ENCODE results near the gene CST7. TPM values are rescaled to one million over a fixed set of nuclear protein-coding genes. Genes with fewer than 3 reads are reported as not detected.

The CST7 gene
- total RNA-seq, 2 donors from 2014 or later, result 5.4 to 10.9 TPM

GRCh38 chr20:24933266-24933908 lies 15.7 kb upstream of the CST7 start:
- H3K27ac ChIP-seq, result no peak overlapping the region

GRCh38 chr20:24934101-24934661 lies 14.9 kb upstream of the CST7 start:
- no peaks in the 10 kb centered on the region for H3K4me1 ChIP-seq (ENCODE audit: control insufficient read depth in 1 of 2, low read depth in 2 of 2)
- no peak for ATAC-seq (ENCODE audit: insufficient number of reproducible peaks, low FRiP score, low read depth)

More at GRCh38 chr20:24933266-24933908, 15.7 kb upstream of the CST7 start:
- Histone ChIP-seq H3K36me3 (no peaks in the 10 kb centered on the region), H3K27me3 (replicated peaks; ENCODE audit: insufficient read depth) (no peaks in the 10 kb centered on the region), H3K4me3 (no peak overlapping the region), H3K9me3 (no peaks in the 10 kb centered on the region), H3K4me1 (ENCODE audit: control insufficient read depth in 1 of 2, low read depth in 2 of 2) (no peaks in the 10 kb centered on the region)
- ATAC-seq (ENCODE audit: insufficient number of reproducible peaks, low FRiP score, low read depth), result no peak
- TF ChIP-seq CTCF (IDR thresholded peaks at IDR 0.05), result no peak
- no peak for DNase-seq (ENCODE audit: low spot score)

GRCh38 chr20:24934716-24935115 lies 14.4 kb upstream of the CST7 start:
- no peak for DNase-seq (ENCODE audit: low spot score)
- Histone ChIP-seq H3K27me3 (replicated peaks; ENCODE audit: insufficient read depth) (no peaks in the 10 kb centered on the region), H3K4me1 (ENCODE audit: control insufficient read depth in 1 of 2, low read depth in 2 of 2) (no peaks in the 10 kb centered on the region), H3K4me3 (no peak overlapping the region), H3K27ac (no peak overlapping the region), H3K36me3 (no peaks in the 10 kb centered on the region), H3K9me3 (no peaks in the 10 kb centered on the region)
- no peak for ATAC-seq (ENCODE audit: insufficient number of reproducible peaks, low FRiP score, low read depth)
- TF ChIP-seq CTCF (IDR thresholded peaks at IDR 0.05), result no peak

More at GRCh38 chr20:24934101-24934661, 14.9 kb upstream of the CST7 start:
- Histone ChIP-seq H3K4me3 (no peak overlapping the region), H3K36me3 (no peaks in the 10 kb centered on the region), H3K27ac (no peak overlapping the region), H3K27me3 (replicated peaks; ENCODE audit: insufficient read depth) (no peaks in the 10 kb centered on the region), H3K9me3 (no peaks in the 10 kb centered on the region)
- DNase-seq (ENCODE audit: low spot score), result no peak
- TF ChIP-seq CTCF (IDR thresholded peaks at IDR 0.05), result no peak

GRCh38 chr20:24935140-24935539 lies 13.9 kb upstream of the CST7 start:
- no peak overlapping the region for H3K27ac ChIP-seq
- no peaks in the 10 kb centered on the region for H3K27me3 ChIP-seq (replicated peaks; ENCODE audit: insufficient read depth)
- TF ChIP-seq CTCF (IDR thresholded peaks at IDR 0.05), result no peak
- no peak for DNase-seq (ENCODE audit: low spot score)
- H3K36me3 ChIP-seq, result no peaks in the 10 kb centered on the region
- H3K4me3 ChIP-seq, result no peak overlapping the region
- no peak for ATAC-seq (ENCODE audit: insufficient number of reproducible peaks, low FRiP score, low read depth)
- no peaks in the 10 kb centered on the region for H3K9me3 ChIP-seq
- no peaks in the 10 kb centered on the region for H3K4me1 ChIP-seq (ENCODE audit: control insufficient read depth in 1 of 2, low read depth in 2 of 2)

GRCh38 chr20:24935766-24936525 lies 13.1 kb upstream of the CST7 start:
- Histone ChIP-seq H3K4me3 (no peak overlapping the region), H3K9me3 (no peaks in the 10 kb centered on the region), H3K36me3 (no peaks in the 10 kb centered on the region), H3K27me3 (replicated peaks; ENCODE audit: insufficient read depth) (no peaks in the 10 kb centered on the region), H3K4me1 (ENCODE audit: control insufficient read depth in 1 of 2, low read depth in 2 of 2) (no peaks in the 10 kb centered on the region), H3K27ac (no peak overlapping the region)
- TF ChIP-seq CTCF (IDR thresholded peaks at IDR 0.05), result no peak
- no peak for DNase-seq (ENCODE audit: low spot score)
- no peak for ATAC-seq (ENCODE audit: insufficient number of reproducible peaks, low FRiP score, low read depth)
